Measurements from ENCODE around the gene FAM222B. TPM values are rescaled to one million over a fixed set of nuclear protein-coding genes. Genes with fewer than 3 reads are reported as not detected.

The FAM222B gene
- total and polyA plus RNA-seq, 9 of the 15 experiments (the other 6 are each of a cell fraction or from before 2014, with no cell fraction given): 4.0 to 34.6 (median 7.5) TPM

DNA sequence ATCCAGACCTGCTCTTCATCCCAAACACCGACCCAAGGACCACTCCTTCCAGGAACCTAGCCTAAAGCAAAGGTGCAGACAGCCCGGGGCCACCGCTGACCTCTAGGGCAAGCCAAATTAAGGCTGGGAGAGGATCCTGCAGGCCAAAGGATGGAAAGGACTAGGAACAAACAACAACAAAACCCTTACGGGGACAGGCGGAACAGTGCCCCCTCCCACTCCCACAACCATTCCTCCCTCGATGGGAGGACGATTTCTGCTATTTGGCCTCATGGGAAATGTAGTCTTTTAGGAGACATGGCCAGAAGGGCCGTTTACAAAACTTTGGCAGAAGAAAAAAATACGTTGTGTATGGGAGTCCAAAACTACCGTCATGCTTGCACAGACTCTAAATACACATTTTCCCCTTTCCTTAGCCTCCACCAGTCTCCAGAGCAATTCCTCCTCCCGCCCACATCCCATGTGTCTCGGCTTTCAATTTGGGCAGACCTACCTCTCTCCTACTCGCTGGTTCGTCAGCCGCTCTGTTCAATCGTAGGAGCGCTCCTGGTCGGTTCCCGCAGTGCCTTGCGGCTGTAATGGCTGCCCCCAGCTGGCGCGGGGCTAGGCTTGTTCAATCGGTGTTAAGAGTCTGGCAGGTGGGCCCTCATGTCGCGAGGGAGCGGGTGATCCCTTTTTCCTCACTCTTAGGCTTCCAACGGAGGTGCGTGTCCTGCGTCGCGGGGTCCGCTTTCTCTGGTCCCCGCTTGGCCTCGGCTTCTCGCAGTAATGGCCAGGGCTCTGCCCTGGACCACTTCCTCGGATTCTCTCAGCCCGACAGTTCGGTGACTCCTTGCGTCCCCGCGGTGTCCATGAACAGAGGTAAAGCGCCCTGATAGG lies 12.1 kb upstream of the FAM222B start, which contains the start of gene ERAL1 (continued):
- TF ChIP-seq FOXP1 (CRISPR knock-in tag; IDR thresholded peaks at IDR 0.05): peak; percentile 46; the same call in 1 of the 2 replicates
- no peak for TF ChIP-seq ID3 (CRISPR knock-in tag; IDR thresholded peaks at IDR 0.05)
- TF ChIP-seq ID3 (tag; IDR thresholded peaks at IDR 0.05): peak; percentile 79; the same call in 1 of the 2 replicates
- peak; percentile 82 for TF ChIP-seq MAX (CRISPR knock-in tag; IDR thresholded peaks at IDR 0.05)
- TF ChIP-seq ZNF695 (CRISPR knock-in tag; IDR thresholded peaks at IDR 0.05): no peak
- no peak for TF ChIP-seq SMARCC2 (IDR thresholded peaks at IDR 0.05; ENCODE audit: low read depth)
- TF ChIP-seq, protein P1, sequence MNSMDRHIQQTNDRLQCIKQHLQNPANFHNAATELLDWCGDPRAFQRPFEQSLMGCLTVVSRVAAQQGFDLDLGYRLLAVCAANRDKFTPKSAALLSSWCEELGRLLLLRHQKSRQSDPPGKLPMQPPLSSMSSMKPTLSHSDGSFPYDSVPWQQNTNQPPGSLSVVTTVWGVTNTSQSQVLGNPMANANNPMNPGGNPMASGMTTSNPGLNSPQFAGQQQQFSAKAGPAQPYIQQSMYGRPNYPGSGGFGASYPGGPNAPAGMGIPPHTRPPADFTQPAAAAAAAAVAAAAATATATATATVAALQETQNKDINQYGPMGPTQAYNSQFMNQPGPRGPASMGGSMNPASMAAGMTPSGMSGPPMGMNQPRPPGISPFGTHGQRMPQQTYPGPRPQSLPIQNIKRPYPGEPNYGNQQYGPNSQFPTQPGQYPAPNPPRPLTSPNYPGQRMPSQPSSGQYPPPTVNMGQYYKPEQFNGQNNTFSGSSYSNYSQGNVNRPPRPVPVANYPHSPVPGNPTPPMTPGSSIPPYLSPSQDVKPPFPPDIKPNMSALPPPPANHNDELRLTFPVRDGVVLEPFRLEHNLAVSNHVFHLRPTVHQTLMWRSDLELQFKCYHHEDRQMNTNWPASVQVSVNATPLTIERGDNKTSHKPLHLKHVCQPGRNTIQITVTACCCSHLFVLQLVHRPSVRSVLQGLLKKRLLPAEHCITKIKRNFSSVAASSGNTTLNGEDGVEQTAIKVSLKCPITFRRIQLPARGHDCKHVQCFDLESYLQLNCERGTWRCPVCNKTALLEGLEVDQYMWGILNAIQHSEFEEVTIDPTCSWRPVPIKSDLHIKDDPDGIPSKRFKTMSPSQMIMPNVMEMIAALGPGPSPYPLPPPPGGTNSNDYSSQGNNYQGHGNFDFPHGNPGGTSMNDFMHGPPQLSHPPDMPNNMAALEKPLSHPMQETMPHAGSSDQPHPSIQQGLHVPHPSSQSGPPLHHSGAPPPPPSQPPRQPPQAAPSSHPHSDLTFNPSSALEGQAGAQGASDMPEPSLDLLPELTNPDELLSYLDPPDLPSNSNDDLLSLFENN (IDR thresholded peaks at IDR 0.05; ENCODE audit: low read depth in 2 of 2, low read length in 2 of 2): 0 out of 4 replicates have a peak, but pooled peaks of 1 of the 2 experiments have one; percentile 47
- TF ChIP-seq C11orf30 (IDR thresholded peaks at IDR 0.05; ENCODE audit: low read depth): peak; percentile 100
- TF ChIP-seq HDAC3 (IDR thresholded peaks at IDR 0.05; ENCODE audit: borderline replicate concordance, partially characterized antibody): no peak
- TF ChIP-seq ZBTB7A (IDR thresholded peaks at IDR 0.05; ENCODE audit: borderline replicate concordance, control insufficient read depth, low read depth, low read length): peak; percentile 44; the same call in 1 of the 2 replicates
- TF ChIP-seq ZBTB5 (IDR thresholded peaks at IDR 0.05): no peak

Measured in K562 (cell line).